Measurements from ENCODE around the gene STRN3. TPM values are rescaled to one million over a fixed set of nuclear protein-coding genes. Genes with fewer than 3 reads are reported as not detected.
"Not testable (repeated sequence)": the region's sequence is repeated elsewhere in the genome, so short reads cannot be mapped to it uniquely, and the experiment has no call there.

STRN3 gene
- total RNA-seq, 1 experiment from 2014 or later, result 36.6 TPM

DNA sequence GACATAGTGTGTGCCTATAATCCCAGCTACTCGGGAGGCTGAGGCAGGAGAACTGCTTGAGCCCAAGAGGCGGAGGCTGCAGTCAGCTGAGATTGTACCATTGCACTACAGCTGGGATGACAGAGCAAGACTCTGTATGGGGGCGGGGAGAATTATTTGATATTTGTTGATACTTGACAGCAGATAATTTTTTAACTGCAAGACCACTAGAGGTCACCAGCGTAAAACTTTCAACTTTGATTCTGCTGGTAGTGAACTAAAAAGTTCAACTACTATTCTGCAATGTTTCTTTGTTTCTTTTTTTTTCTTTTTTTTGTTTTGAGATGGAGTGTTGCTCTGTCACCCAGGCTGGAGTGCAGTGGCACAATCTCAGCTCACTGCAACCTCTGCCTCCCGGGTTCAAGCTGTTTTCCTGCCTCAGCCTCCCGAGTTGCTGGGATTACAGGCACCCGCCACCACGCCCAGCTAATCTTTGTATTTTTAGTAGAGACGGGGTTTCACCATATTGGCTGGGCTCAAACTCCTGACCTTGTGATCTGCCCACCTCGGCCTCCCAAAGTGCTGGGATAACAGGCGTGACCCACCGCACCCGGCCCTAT, 46.0 kb downstream of the STRN3 start:
- not testable (repeated sequence) for H3K9me3 Mint-ChIP-seq (ENCODE audit: unreplicated experiment)

DNA sequence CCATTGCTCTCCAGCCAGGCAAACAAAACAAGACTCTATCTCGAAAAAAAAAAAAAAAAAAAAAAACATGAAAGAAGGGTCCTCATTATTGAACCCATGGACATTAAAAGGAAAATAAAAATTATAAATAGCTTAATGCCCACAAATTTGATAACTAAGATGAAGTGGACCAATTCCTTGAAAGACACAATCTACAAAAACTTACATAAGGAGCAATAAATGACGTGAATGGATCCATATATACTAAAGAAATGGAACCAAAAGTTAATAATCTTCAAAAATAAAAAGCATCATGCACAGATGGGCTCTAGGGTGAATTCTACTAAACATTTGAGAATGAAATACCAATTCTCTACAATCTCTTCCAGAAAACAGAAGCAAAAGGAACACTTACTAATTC, 48.4 kb downstream of the STRN3 start:
- CTCF ChIA-PET, result interaction anchor here (0.5 to 2.9 kb wide), 14 partner anchors 12 to 404 kb away, joined by 3 to 20 read pairs (median 4); no protein-coding TSS in a partner anchor

More for the DNA sequence above, 46.0 kb downstream of the STRN3 start:
- POLR2A ChIA-PET, result interaction anchor here (0.7 to 2.4 kb wide), 4 partner anchors 43 to 227 kb away, joined by 3 to 8 read pairs (median 4); partner anchors contain the start of genes AP4S1, HECTD1 and STRN3
- not testable (repeated sequence) for H3K4me1 Mint-ChIP-seq (ENCODE audit: insufficient read depth, unreplicated experiment); H3K27ac Mint-ChIP-seq (ENCODE audit: low read depth, unreplicated experiment); H3K4me3 Mint-ChIP-seq (ENCODE audit: unreplicated experiment); H3K27me3 Mint-ChIP-seq (ENCODE audit: insufficient read depth, unreplicated experiment); BruUV-seq (replicated peaks)
- TF ChIP-seq, protein P1, sequence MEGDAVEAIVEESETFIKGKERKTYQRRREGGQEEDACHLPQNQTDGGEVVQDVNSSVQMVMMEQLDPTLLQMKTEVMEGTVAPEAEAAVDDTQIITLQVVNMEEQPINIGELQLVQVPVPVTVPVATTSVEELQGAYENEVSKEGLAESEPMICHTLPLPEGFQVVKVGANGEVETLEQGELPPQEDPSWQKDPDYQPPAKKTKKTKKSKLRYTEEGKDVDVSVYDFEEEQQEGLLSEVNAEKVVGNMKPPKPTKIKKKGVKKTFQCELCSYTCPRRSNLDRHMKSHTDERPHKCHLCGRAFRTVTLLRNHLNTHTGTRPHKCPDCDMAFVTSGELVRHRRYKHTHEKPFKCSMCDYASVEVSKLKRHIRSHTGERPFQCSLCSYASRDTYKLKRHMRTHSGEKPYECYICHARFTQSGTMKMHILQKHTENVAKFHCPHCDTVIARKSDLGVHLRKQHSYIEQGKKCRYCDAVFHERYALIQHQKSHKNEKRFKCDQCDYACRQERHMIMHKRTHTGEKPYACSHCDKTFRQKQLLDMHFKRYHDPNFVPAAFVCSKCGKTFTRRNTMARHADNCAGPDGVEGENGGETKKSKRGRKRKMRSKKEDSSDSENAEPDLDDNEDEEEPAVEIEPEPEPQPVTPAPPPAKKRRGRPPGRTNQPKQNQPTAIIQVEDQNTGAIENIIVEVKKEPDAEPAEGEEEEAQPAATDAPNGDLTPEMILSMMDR (IDR thresholded peaks at IDR 0.05; ENCODE audit: unreplicated experiment), result peak; percentile 71
- peaks cover 26% of the 10 kb centered on the region for H3K36me3 Mint-ChIP-seq (ENCODE audit: insufficient read depth, unreplicated experiment)
- CTCF ChIA-PET, result interaction anchor here (0.6 to 3.6 kb wide), 36 partner anchors 8 to 740 kb away, joined by 3 to 26 read pairs (median 3); partner anchors contain the start of genes AP4S1 and STRN3
- DNase-seq (ENCODE audit: unreplicated experiment), result peak; percentile 75
- intact Hi-C loops (cut with micrococcal nuclease), result loop anchor here (1.0 to 2.0 kb wide), 3 partner anchors 47 to 377 kb away; partner anchors contain the start of gene STRN3

DNA sequence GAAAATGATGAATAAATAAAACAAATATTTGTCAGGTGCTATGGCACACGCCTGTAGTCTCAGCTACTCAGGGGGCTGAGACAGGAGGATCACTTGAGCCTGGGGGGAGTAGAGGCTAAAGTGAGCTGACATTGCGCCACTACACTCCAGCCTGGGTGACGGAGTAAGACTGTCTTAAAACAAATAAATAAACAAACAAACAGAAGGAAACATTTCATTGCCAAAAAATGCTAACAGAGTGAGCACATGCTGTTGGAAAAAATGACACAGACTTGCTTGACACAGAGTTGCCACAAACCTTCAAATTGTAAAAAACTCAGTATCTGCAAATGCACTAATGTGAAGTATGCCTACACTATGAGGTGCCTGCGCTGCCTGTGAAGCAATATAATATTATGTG, 51.6 kb downstream of the STRN3 start:
- H3K36me3 Mint-ChIP-seq (ENCODE audit: insufficient read depth, unreplicated experiment), result peaks cover 28% of the 10 kb centered on the region
- CTCF ChIA-PET, result interaction anchor here (0.7 kb wide), 1 partner anchor 1739 kb away, joined by 4 read pairs; no protein-coding TSS in a partner anchor
- H3K4me1 Mint-ChIP-seq (ENCODE audit: insufficient read depth, unreplicated experiment), result peaks cover 27% of the 10 kb centered on the region
- no TSS peak for BruUV-seq (replicated peaks)
- POLR2A ChIA-PET, result interaction anchor here (0.6 to 0.7 kb wide), 2 partner anchors 10 to 23 kb away, joined by 3 read pairs; no protein-coding TSS in a partner anchor
- no peaks in the 10 kb centered on the region for H3K27me3 Mint-ChIP-seq (ENCODE audit: insufficient read depth, unreplicated experiment)
- H3K27ac Mint-ChIP-seq (ENCODE audit: low read depth, unreplicated experiment), result no peak overlapping the region
- no peaks in the 10 kb centered on the region for H3K9me3 Mint-ChIP-seq (ENCODE audit: unreplicated experiment)
- TF ChIP-seq, protein P1 (IDR thresholded peaks at IDR 0.05; ENCODE audit: unreplicated experiment), result no peak
- intact Hi-C loops (cut with micrococcal nuclease), result no loop called here
- peak; percentile 42 for DNase-seq (ENCODE audit: unreplicated experiment)
- H3K4me3 Mint-ChIP-seq (ENCODE audit: unreplicated experiment), result no peak overlapping the region

More for the DNA sequence above, 48.4 kb downstream of the STRN3 start:
- Mint-ChIP-seq H3K9me3 (ENCODE audit: unreplicated experiment) (no peaks in the 10 kb centered on the region), H3K4me1 (ENCODE audit: insufficient read depth, unreplicated experiment) (peaks cover 26% of the 10 kb centered on the region), H3K27me3 (ENCODE audit: insufficient read depth, unreplicated experiment) (no peaks in the 10 kb centered on the region), H3K36me3 (ENCODE audit: insufficient read depth, unreplicated experiment) (peaks cover 28% of the 10 kb centered on the region), H3K4me3 (ENCODE audit: unreplicated experiment) (no peak overlapping the region), H3K27ac (ENCODE audit: low read depth, unreplicated experiment) (no peak overlapping the region)
- TF ChIP-seq, protein P1 (IDR thresholded peaks at IDR 0.05; ENCODE audit: unreplicated experiment), result no peak
- BruUV-seq (replicated peaks), result no TSS peak
- no peak for DNase-seq (ENCODE audit: unreplicated experiment)
- intact Hi-C loops (cut with micrococcal nuclease), result no loop called here
- POLR2A ChIA-PET, result interaction anchor here (1.6 kb wide), 1 partner anchor 49 kb away, joined by 6 read pairs; the partner anchor contains the start of gene STRN3

DNA sequence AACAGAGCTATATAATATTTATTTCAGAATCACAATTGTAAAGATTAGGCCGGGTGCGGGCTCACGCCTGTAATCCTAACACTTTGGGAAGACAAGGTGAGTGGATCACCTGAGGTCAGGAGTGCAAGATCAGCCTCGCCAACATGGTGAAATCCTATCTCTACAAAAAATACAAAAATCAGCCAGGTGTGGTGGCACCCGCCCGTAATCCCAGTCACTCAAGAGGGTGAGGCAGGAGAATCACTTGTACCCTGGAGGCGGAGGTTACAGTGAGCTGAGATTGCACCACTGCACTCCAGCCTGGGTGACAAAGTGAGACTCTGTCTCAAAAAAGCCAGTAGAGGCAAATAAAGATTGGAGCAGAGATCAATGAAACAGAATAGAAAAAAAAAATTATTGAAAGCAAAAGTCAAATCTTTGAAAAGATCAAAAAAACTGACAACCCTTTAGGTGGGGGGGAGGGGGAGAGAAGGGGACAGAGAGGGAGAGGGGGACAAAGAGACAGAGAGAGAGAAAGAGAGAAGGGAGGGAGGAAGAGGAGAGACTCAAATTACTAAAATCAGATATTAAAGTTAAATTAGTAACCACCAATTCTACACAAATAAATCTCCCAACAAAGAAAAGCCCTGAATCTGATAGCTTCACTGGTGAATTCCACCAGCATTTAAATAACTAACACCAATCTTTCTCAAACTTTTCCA, 53.1 kb downstream of the STRN3 start:
- intact Hi-C loops (cut with micrococcal nuclease), result no loop called here
- Mint-ChIP-seq H3K27ac (ENCODE audit: low read depth, unreplicated experiment) (no peak overlapping the region), H3K9me3 (ENCODE audit: unreplicated experiment) (no peaks in the 10 kb centered on the region), H3K4me3 (ENCODE audit: unreplicated experiment) (no peak overlapping the region), H3K36me3 (ENCODE audit: insufficient read depth, unreplicated experiment) (peaks cover 23% of the 10 kb centered on the region), H3K27me3 (ENCODE audit: insufficient read depth, unreplicated experiment) (no peaks in the 10 kb centered on the region), H3K4me1 (ENCODE audit: insufficient read depth, unreplicated experiment) (peaks cover 27% of the 10 kb centered on the region)
- BruUV-seq (replicated peaks), result no TSS peak
- CTCF ChIA-PET, result interaction anchor here (0.6 kb wide), 1 partner anchor 49 kb away, joined by 4 read pairs; no protein-coding TSS in a partner anchor
- POLR2A ChIA-PET, result no interaction called here
- TF ChIP-seq, protein P1 (IDR thresholded peaks at IDR 0.05; ENCODE audit: unreplicated experiment), result no peak
- no peak for DNase-seq (ENCODE audit: unreplicated experiment)

DNA sequence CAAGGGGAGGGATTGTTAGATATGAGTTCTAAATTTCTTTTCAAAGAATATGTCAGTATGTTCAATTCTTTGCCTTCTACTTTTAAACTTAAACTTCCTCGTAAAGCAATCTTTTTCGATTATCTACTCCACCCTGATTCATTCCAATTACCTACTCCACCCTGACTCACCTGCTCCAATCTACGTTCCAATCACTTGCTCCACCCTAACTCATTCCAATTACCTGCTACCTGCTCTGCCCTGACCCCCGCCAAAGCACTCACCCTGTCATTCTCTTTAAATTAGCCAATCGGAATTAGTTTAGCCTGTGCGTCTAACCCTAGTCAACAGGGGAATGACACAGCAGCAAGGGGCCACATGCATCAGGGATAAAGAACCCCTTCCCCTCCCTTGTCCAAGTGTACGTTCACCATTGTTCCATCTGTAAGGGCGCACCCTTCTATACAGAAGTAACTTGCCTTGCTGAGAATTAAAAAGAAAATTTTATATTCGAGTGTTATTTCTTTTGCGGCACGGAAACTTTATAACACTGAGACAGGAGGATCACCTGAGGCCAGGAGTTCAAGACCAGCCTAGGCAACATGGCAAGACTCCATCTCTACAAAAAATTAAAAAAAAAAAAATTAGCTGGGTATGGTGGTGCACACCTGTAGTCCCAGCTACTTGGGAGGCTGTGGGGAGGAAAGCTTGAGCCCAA, 54.0 kb downstream of the STRN3 start:
- intact Hi-C loops (cut with micrococcal nuclease); DNase-seq (ENCODE audit: unreplicated experiment); H3K9me3 Mint-ChIP-seq (ENCODE audit: unreplicated experiment); H3K4me3 Mint-ChIP-seq (ENCODE audit: unreplicated experiment); H3K27ac Mint-ChIP-seq (ENCODE audit: low read depth, unreplicated experiment); BruUV-seq (replicated peaks); H3K27me3 Mint-ChIP-seq (ENCODE audit: insufficient read depth, unreplicated experiment): not testable (repeated sequence)
- H3K36me3 Mint-ChIP-seq (ENCODE audit: insufficient read depth, unreplicated experiment), result peaks cover 20% of the 10 kb centered on the region
- ChIA-PET POLR2A (interaction anchor here (0.7 kb wide), 1 partner anchor 388 kb away, joined by 3 read pairs; no protein-coding TSS in a partner anchor), CTCF (interaction anchor here (0.6 to 1.2 kb wide), 3 partner anchors 50 to 127 kb away, joined by 3 to 4 read pairs (median 4); no protein-coding TSS in a partner anchor)
- H3K4me1 Mint-ChIP-seq (ENCODE audit: insufficient read depth, unreplicated experiment), result peaks cover 27% of the 10 kb centered on the region

Data from MCF 10A (cell line).